ENCODE data around the gene LBH. TPM values are rescaled to one million over a fixed set of nuclear protein-coding genes. Genes with fewer than 3 reads are reported as not detected.

LBH gene
- total RNA-seq, 1 donor from 2014 or later: 51.7 TPM

DNA sequence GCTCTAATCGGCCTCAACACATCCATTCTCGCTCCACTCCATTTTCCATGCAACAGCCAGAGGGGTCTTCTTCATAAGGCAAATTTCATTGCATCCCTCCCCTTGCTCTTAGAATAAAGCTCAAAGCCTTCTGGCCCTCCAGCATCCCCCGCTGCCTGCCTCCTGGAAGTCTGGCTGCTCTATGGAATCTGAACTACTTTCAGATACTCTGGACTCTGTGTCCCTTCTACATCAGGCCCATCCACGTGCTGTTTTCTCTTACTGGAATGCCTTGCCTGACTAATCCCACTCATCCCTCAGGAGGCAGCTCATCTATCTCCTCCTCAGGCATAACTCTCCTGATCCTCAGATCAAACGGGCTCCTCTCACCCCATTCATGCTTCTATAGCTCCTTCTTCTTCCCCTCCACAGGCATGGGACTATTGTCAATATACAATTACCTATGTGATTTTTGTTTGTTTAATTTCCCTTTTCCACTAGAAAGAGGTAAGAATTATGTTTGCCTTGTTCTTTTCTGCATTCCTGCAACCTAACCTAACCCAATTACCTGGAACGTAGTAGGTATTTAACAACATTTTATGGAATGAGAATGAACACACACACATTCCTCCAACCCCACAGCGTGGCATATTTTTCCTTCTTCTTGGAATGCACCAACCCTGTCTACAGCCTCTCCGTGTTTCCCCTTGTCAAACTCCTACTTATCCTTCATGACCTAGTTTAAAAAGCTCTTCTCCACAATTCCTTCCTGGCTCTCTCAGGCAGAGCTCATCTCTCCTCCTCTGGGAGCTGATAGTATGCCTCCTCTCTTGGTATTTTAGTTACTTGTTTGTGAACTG is 49.5 kb downstream of the LBH start:
- DNase-seq (ENCODE audit: low read depth): peak; percentile 57
- Mint-ChIP-seq H3K4me3 (ENCODE audit: unreplicated experiment) (no peak overlapping the region), H3K27me3 (ENCODE audit: low read depth, unreplicated experiment) (peaks cover 2% of the 10 kb centered on the region), H3K9me3 (ENCODE audit: unreplicated experiment) (peaks cover 7% of the 10 kb centered on the region), H3K4me1 (ENCODE audit: low read depth, unreplicated experiment) (peaks cover 30% of the 10 kb centered on the region), H3K27ac (ENCODE audit: unreplicated experiment) (peak overlapping the region; percentile 30), H3K36me3 (ENCODE audit: low read depth, unreplicated experiment) (peaks cover 8% of the 10 kb centered on the region)
- Histone ChIP-seq H2AFZ (ENCODE audit: low read depth, low read length) (no peak overlapping the region), H3K79me2 (ENCODE audit: insufficient read depth, low read length) (no peaks in the 10 kb centered on the region), H3K27ac (ENCODE audit: low read depth, low read length) (no peak overlapping the region), H3K9me3 (ENCODE audit: insufficient read depth, low read depth, low read length) (no peaks in the 10 kb centered on the region), H3K9ac (ENCODE audit: low read length) (no peak overlapping the region), H3K4me1 (ENCODE audit: insufficient read depth, low read length) (peaks cover 3% of the 10 kb centered on the region), H3K27me3 (ENCODE audit: insufficient read depth, low read length) (no peaks in the 10 kb centered on the region), H4K20me1 (ENCODE audit: insufficient read depth, low read length) (no peaks in the 10 kb centered on the region), H3K4me2 (ENCODE audit: low read length) (no peak overlapping the region), H3K4me3 (ENCODE audit: insufficient read depth, low read depth, low read length) (no peak overlapping the region), H3K36me3 (ENCODE audit: insufficient read depth, low read length) (no peaks in the 10 kb centered on the region)
- no peak for TF ChIP-seq EZH2 (IDR thresholded peaks at IDR 0.05; ENCODE audit: insufficient read depth, low read length)
- TF ChIP-seq, protein P1, sequence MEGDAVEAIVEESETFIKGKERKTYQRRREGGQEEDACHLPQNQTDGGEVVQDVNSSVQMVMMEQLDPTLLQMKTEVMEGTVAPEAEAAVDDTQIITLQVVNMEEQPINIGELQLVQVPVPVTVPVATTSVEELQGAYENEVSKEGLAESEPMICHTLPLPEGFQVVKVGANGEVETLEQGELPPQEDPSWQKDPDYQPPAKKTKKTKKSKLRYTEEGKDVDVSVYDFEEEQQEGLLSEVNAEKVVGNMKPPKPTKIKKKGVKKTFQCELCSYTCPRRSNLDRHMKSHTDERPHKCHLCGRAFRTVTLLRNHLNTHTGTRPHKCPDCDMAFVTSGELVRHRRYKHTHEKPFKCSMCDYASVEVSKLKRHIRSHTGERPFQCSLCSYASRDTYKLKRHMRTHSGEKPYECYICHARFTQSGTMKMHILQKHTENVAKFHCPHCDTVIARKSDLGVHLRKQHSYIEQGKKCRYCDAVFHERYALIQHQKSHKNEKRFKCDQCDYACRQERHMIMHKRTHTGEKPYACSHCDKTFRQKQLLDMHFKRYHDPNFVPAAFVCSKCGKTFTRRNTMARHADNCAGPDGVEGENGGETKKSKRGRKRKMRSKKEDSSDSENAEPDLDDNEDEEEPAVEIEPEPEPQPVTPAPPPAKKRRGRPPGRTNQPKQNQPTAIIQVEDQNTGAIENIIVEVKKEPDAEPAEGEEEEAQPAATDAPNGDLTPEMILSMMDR (IDR thresholded peaks at IDR 0.05; ENCODE audit: insufficient read depth, low read depth, low read length): no peak
- no peak for FAIRE-seq

DNA sequence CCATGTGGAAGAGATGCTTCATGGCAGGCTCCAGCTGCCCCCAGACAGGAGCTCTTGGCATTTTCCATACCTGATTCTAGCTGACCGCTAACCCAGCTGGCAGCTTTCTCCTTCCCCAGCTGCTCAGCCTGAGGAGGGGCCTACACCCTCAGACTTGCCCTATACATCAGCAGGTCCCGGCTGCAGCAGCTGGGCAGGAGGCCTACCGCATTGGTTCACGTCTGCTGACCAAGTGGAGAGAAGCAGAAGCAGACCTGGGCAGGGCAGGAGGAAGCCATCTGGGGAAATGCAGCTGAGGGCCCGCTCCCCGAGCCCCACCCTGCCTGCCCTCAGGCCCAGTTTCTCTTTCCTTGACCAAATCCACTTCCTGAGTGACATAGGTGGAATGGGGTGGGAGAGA is 50.7 kb downstream of the LBH start:
- H3K27me3 Mint-ChIP-seq (ENCODE audit: low read depth, unreplicated experiment): peaks cover 2% of the 10 kb centered on the region
- no peak overlapping the region for H3K4me3 Mint-ChIP-seq (ENCODE audit: unreplicated experiment)
- Histone ChIP-seq H3K36me3 (ENCODE audit: insufficient read depth, low read length) (no peaks in the 10 kb centered on the region), H3K4me3 (ENCODE audit: insufficient read depth, low read depth, low read length) (no peak overlapping the region), H3K9ac (ENCODE audit: low read length) (no peak overlapping the region), H2AFZ (ENCODE audit: low read depth, low read length) (no peak overlapping the region), H3K4me1 (ENCODE audit: insufficient read depth, low read length) (no peaks in the 10 kb centered on the region), H4K20me1 (ENCODE audit: insufficient read depth, low read length) (no peaks in the 10 kb centered on the region), H3K9me3 (ENCODE audit: insufficient read depth, low read depth, low read length) (no peaks in the 10 kb centered on the region), H3K4me2 (ENCODE audit: low read length) (no peak overlapping the region), H3K27me3 (ENCODE audit: insufficient read depth, low read length) (no peaks in the 10 kb centered on the region), H3K79me2 (ENCODE audit: insufficient read depth, low read length) (no peaks in the 10 kb centered on the region), H3K27ac (ENCODE audit: low read depth, low read length) (no peak overlapping the region)
- peaks cover 24% of the 10 kb centered on the region for H3K4me1 Mint-ChIP-seq (ENCODE audit: low read depth, unreplicated experiment)
- peaks cover 7% of the 10 kb centered on the region for H3K9me3 Mint-ChIP-seq (ENCODE audit: unreplicated experiment)
- peaks cover 8% of the 10 kb centered on the region for H3K36me3 Mint-ChIP-seq (ENCODE audit: low read depth, unreplicated experiment)
- FAIRE-seq (no peak), DNase-seq (ENCODE audit: low read depth) (no peak)
- H3K27ac Mint-ChIP-seq (ENCODE audit: unreplicated experiment): no peak overlapping the region
- TF ChIP-seq EZH2 (IDR thresholded peaks at IDR 0.05; ENCODE audit: insufficient read depth, low read length): no peak

DNA sequence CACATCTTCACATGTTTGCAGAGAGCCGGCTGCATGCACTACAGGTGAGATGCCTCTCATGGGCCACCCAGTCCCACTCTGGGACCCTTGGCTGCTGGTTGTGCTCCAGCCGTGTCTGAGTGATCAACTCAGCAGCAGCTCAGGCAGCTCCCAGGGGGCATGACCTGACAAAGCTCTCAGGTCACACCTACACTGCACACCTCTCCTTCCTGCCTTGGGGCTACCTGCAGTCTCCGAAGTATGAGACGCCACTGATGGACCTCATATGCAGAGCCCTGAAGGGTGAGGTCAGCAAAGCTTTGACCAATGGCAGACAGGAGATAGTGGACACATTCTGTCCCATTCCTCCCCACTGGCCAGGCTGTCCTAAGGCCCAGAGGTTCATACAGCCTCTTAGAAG is 51.4 kb downstream of the LBH start:
- no peaks in the 10 kb centered on the region for H3K4me1 ChIP-seq (ENCODE audit: insufficient read depth, low read length)
- FAIRE-seq (no peak), DNase-seq (ENCODE audit: low read depth) (no peak)
- no peaks in the 10 kb centered on the region for H3K79me2 ChIP-seq (ENCODE audit: insufficient read depth, low read length)
- Mint-ChIP-seq H3K4me3 (ENCODE audit: unreplicated experiment) (no peak overlapping the region), H3K36me3 (ENCODE audit: low read depth, unreplicated experiment) (peaks cover 8% of the 10 kb centered on the region), H3K4me1 (ENCODE audit: low read depth, unreplicated experiment) (peaks cover 24% of the 10 kb centered on the region), H3K9me3 (ENCODE audit: unreplicated experiment) (peaks cover 7% of the 10 kb centered on the region), H3K27ac (ENCODE audit: unreplicated experiment) (no peak overlapping the region), H3K27me3 (ENCODE audit: low read depth, unreplicated experiment) (peaks cover 2% of the 10 kb centered on the region)
- TF ChIP-seq EZH2 (IDR thresholded peaks at IDR 0.05; ENCODE audit: insufficient read depth, low read length): no peak
- TF ChIP-seq, protein P1 (IDR thresholded peaks at IDR 0.05; ENCODE audit: insufficient read depth, low read depth, low read length): no peak
- no peaks in the 10 kb centered on the region for H3K9me3 ChIP-seq (ENCODE audit: insufficient read depth, low read depth, low read length)
- H3K9ac ChIP-seq (ENCODE audit: low read length): no peak overlapping the region
- H3K36me3 ChIP-seq (ENCODE audit: insufficient read depth, low read length): no peaks in the 10 kb centered on the region
- H3K4me3 ChIP-seq (ENCODE audit: insufficient read depth, low read depth, low read length): no peak overlapping the region
- no peak overlapping the region for H2AFZ ChIP-seq (ENCODE audit: low read depth, low read length)
- H3K27me3 ChIP-seq (ENCODE audit: insufficient read depth, low read length): no peaks in the 10 kb centered on the region
- no peak overlapping the region for H3K4me2 ChIP-seq (ENCODE audit: low read length)
- no peaks in the 10 kb centered on the region for H4K20me1 ChIP-seq (ENCODE audit: insufficient read depth, low read length)
- no peak overlapping the region for H3K27ac ChIP-seq (ENCODE audit: low read depth, low read length)
